GM12878 (cell line): ENCODE measurements around the gene AXIN1. TPM values are rescaled to one million over a fixed set of nuclear protein-coding genes. Genes with fewer than 3 reads are reported as not detected.

ENCODE experiments used
- ATAC-seq: fragments of 200-7000 bp; cut with Tn5 transposase; 3 replicates; pipeline ENCODE4 v1.9.1; 2020; ENCODE audit warnings: mild to moderate bottlenecking, moderate library complexity
- BruUV-seq: library from RNA; stranded (reverse); fragments of 400-500 nt; replicated peaks from 2 replicates; lab custom pipeline; 2021; lab: Mats Ljungman, UMichigan
- CTCF ChIA-PET: fragments of 300-600 bp; sonication (Branson Sonifier 250); formaldehyde crosslinking; extraction: SDS; loops from one replicate; lab custom pipeline; 2021; ENCODE audit warnings: inconsistent platforms; lab: Yijun Ruan, JAX
- POLR2A ChIA-PET: fragments of 350-600 bp; formaldehyde crosslinking; extraction: SDS; loops from one replicate; lab custom pipeline; 2021; ENCODE audit warnings: inconsistent platforms; lab: Charles Lee
- RAD21 ChIA-PET: fragments of 300-600 bp; sonication (Branson Sonifier 250); formaldehyde crosslinking; loops from one replicate; lab custom pipeline; 2023; ENCODE audit warnings: antibody characterized with exemption; ENCODE audit not compliant: unreplicated experiment; lab: Charles Lee
- SMC1A ChIA-PET: fragments of 300-600 bp; sonication (Branson Sonifier 250); formaldehyde crosslinking; loops from one replicate; lab custom pipeline; 2023; ENCODE audit not compliant: unreplicated experiment, uncharacterized antibody; lab: Charles Lee
- DNase-seq: peaks from one replicate; pipeline ENCODE4 v3.0.0-alpha.2; 2011; ENCODE audit warnings: low read depth, low spot score
- FAIRE-seq: peaks from 3 replicates; lab custom pipeline; 2011; peaks lifted over from hg19 to GRCh38; lab: Jason Lieb, UNC
- H2AFZ ChIP-seq: 2 replicates; pipeline ENCODE4 v1.6.0; 2011; ENCODE audit warnings: low read depth, low read length, control low read depth; ENCODE audit not compliant: control insufficient read depth
- H3K27ac ChIP-seq: 2 replicates; pipeline ENCODE4 v1.5.1; 2011; ENCODE audit warnings: control low read depth; ENCODE audit not compliant: control insufficient read depth, insufficient read depth
- H3K27me3 ChIP-seq, 2 experiments: replicated peaks in 1 of 2; 2 replicates each; pipeline versions ENCODE4 v1.6.0 to v1.6.1; 2011; ENCODE audit warnings: low read length in 1 of 2; ENCODE audit not compliant: control insufficient read depth in 2 of 2, insufficient read depth in 2 of 2
- H3K36me3 ChIP-seq, 2 experiments: 2 replicates each; pipeline ENCODE4 v1.5.1; 2011; ENCODE audit warnings: low read length in 1 of 2; ENCODE audit not compliant: control insufficient read depth in 2 of 2, insufficient read depth in 2 of 2
- H3K4me1 ChIP-seq: 2 replicates; pipeline ENCODE4 v1.6.1; 2011; ENCODE audit warnings: mild to moderate bottlenecking, low read length, moderate library complexity, mixed read lengths; ENCODE audit not compliant: control insufficient read depth, insufficient read depth
- H3K4me2 ChIP-seq: 2 replicates; pipeline ENCODE4 v1.6.0; 2011; ENCODE audit warnings: control low read depth; ENCODE audit not compliant: control insufficient read depth, insufficient read depth
- H3K4me3 ChIP-seq: fragments of 200-600 bp; sonication (generic); 2 replicates; pipeline ENCODE4 v1.5.1; 2016
- H3K79me2 ChIP-seq: 2 replicates; pipeline ENCODE4 v1.6.0; 2011; ENCODE audit warnings: low read length; ENCODE audit not compliant: control insufficient read depth, insufficient read depth
- H3K9ac ChIP-seq: 2 replicates; pipeline ENCODE4 v1.8.0; 2011; ENCODE audit warnings: low read length, control low read depth, mixed read lengths; ENCODE audit not compliant: control insufficient read depth, insufficient read depth
- H3K9me3 ChIP-seq: replicated peaks from 3 replicates; pipeline ENCODE4 v1.5.1; 2011; ENCODE audit warnings: mild to moderate bottlenecking, low read length; ENCODE audit not compliant: control insufficient read depth, insufficient read depth
- H4K20me1 ChIP-seq: 2 replicates; pipeline ENCODE4 v1.6.0; 2011; ENCODE audit not compliant: control insufficient read depth, insufficient read depth
- KLF5 ChIP-seq: fragments of 450-650 bp; IDR thresholded peaks from 2 replicates; pipeline ENCODE4 v1.6.1; 2014; ENCODE audit warnings: mild to moderate bottlenecking; ENCODE audit not compliant: partially characterized antibody
- POLR2AphosphoS5 ChIP-seq: IDR thresholded peaks from 2 replicates; pipeline ENCODE4 v1.6.1; 2011; ENCODE audit warnings: mild to moderate bottlenecking, low read length, inconsistent platforms
- SMAD1 ChIP-seq: fragments of 450-650 bp; IDR thresholded peaks from 2 replicates; pipeline ENCODE4 v1.6.1; 2018; ENCODE audit warnings: mild to moderate bottlenecking, low read depth; ENCODE audit not compliant: partially characterized antibody
- WRNIP1 ChIP-seq: IDR thresholded peaks from 2 replicates; pipeline ENCODE4 v1.6.1; 2011; ENCODE audit warnings: low read depth, low read length, improper control_type of control experiment, borderline replicate concordance
- ZNF274 ChIP-seq: IDR thresholded peaks from one replicate; pipeline ENCODE4 v1.8.0; 2011; ENCODE audit not compliant: insufficient read length, insufficient read depth
- WGBS: methylation state at CpG from one replicate; pipeline ENCODE4 v1.1.6; 2016; ENCODE audit warnings: low lambda C conversion rate; ENCODE audit not compliant: insufficient replicate concordance, insufficient coverage; ENCODE audit errors: missing lambda C conversion rate; 5-methylcytosine and 5-hydroxymethylcytosine counted together
- in situ Hi-C: fragments of 300-500 bp; cut with MboI; formaldehyde crosslinking; loops from 9 replicates; pipeline ENCODE4 v1.14.3; 2018; ENCODE audit warnings: mixed read lengths
- intact Hi-C: fragments of 100-400 bp; cut with micrococcal nuclease; formaldehyde crosslinking; loops from one replicate; pipeline ENCODE4 v1.14.2; 2022; ENCODE audit not compliant: unreplicated experiment
- polyA plus RNA-seq, 11 experiments: library from polyadenylated mRNA; depleted of rRNA in 4 of 11; unstranded in 6 of 11; stranded (reverse) in 5 of 11; fragments of >200 nt; fragmentation: Nextera tagmentation in 4 of 11; fragmentation: Illumina TruSeq in 1 of 11; extraction: Ambion mirVana in 4 of 11; extraction: Trizol in 1 of 11; gene quantifications; 1 replicate in 1 of 11; 2 replicates in 10 of 11; pipeline versions ENCODE4 v1.2.1 to v1.2.3, GENCODE V29; 2011 to 2016; ENCODE audit warnings: inconsistent platforms in 2 of 11, missing spikeins in 2 of 11, low read depth in 1 of 11
- total RNA-seq, 4 experiments: library from RNA; depleted of rRNA in 3 of 4; stranded (reverse); fragments of >200 nt in 3 of 4; fragmentation: Illumina TruSeq in 1 of 4; extraction: Trizol in 1 of 4; gene quantifications; 2 replicates each; pipeline versions ENCODE4 v1.2.1 to v1.2.3, GENCODE V29; 2013 to 2021
- TF ChIP-seq, protein P1 (sequence below): fragments of 450-650 bp; IDR thresholded peaks from 2 replicates; pipeline ENCODE4 v1.6.1; 2016; ENCODE audit warnings: mild to moderate bottlenecking
- TF ChIP-seq, protein P2 (sequence below): fragments of 450-650 bp; formaldehyde crosslinking; IDR thresholded peaks from 2 replicates; pipeline ENCODE4 v1.5.0; 2022; ENCODE audit warnings: mild to moderate bottlenecking, missing genetic modification characterization

The AXIN1 gene
- total and polyA plus RNA-seq, 10 of the 15 experiments (the other 5 are each of a cell fraction or from before 2014, with no cell fraction given): 0.26 to 27.1 (median 7.7) TPM

DNA sequence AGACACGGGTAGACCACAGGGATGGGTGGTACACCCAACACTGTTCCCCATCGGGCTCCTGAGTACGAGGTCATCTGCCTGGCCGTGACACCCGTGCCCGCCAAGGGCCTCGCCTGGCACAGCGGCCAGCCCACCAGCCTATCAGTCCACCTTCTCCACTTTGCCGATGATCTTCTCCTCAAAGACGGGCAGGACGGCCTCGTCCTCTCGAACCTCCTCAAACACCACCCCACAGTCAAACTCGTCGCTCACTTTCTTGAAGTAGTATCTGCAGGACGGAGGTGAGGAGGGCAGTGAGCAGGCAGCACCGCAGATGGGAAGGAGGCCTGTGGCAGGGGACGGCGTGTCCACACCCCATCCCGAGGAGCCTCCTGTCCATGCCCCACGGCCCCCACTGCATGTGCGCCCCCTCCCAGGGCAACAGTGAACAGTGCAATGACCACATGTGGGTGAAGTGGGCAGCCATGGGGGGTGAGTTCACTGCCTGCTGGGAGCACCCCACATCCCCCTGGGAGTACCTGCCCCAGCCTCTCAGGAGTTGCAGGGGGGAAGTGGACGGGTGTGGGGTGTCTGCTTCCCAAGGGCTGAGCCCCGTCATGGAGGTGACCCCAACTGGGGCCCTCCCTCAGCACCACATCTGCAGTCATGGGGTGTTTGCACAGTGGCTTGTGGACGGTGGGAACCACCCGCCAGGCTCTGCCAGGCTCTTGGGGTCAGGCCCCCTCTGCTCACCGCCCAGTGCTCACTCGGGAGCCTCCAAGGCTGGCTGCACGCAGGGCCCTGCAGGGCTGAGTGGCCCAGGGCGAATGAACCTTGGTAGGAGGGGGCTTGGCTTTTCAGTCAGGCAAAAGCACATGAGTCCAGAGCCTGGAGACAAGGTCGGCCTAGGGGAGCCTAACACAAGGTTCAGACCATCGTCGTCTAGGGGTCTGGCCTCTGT lies 64.3 kb downstream of the AXIN1 start:
- CTCF ChIA-PET: no interaction called here
- H3K79me2 ChIP-seq: no peaks in the 10 kb centered on the region
- no peaks in the 10 kb centered on the region for H3K4me1 ChIP-seq
- DNase-seq (no peak), ATAC-seq (no peak), FAIRE-seq (no peak)
- TF ChIP-seq SMAD1: no peak
- TF ChIP-seq POLR2AphosphoS5: no peak
- no peak for TF ChIP-seq WRNIP1
- TF ChIP-seq, protein P1, sequence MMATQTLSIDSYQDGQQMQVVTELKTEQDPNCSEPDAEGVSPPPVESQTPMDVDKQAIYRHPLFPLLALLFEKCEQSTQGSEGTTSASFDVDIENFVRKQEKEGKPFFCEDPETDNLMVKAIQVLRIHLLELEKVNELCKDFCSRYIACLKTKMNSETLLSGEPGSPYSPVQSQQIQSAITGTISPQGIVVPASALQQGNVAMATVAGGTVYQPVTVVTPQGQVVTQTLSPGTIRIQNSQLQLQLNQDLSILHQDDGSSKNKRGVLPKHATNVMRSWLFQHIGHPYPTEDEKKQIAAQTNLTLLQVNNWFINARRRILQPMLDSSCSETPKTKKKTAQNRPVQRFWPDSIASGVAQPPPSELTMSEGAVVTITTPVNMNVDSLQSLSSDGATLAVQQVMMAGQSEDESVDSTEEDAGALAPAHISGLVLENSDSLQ: no peak
- TF ChIP-seq, protein P2, sequence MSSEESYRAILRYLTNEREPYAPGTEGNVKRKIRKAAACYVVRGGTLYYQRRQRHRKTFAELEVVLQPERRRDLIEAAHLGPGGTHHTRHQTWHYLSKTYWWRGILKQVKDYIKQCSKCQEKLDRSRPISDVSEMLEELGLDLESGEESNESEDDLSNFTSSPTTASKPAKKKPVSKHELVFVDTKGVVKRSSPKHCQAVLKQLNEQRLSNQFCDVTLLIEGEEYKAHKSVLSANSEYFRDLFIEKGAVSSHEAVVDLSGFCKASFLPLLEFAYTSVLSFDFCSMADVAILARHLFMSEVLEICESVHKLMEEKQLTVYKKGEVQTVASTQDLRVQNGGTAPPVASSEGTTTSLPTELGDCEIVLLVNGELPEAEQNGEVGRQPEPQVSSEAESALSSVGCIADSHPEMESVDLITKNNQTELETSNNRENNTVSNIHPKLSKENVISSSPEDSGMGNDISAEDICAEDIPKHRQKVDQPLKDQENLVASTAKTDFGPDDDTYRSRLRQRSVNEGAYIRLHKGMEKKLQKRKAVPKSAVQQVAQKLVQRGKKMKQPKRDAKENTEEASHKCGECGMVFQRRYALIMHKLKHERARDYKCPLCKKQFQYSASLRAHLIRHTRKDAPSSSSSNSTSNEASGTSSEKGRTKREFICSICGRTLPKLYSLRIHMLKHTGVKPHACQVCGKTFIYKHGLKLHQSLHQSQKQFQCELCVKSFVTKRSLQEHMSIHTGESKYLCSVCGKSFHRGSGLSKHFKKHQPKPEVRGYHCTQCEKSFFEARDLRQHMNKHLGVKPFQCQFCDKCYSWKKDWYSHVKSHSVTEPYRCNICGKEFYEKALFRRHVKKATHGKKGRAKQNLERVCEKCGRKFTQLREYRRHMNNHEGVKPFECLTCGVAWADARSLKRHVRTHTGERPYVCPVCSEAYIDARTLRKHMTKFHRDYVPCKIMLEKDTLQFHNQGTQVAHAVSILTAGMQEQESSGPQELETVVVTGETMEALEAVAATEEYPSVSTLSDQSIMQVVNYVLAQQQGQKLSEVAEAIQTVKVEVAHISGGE: no peak
- TF ChIP-seq KLF5: no peak
- TF ChIP-seq ZNF274: no peak
- H3K4me3 ChIP-seq: no peak overlapping the region
- H3K9ac ChIP-seq: no peak overlapping the region
- peaks cover 0 to 13% of the 10 kb centered on the region in 2 experiments; a peak in 2 of 4 replicates for H3K36me3 ChIP-seq
- no peak overlapping the region for H3K27ac ChIP-seq
- H2AFZ ChIP-seq: no peak overlapping the region
- SMC1A ChIA-PET: no interaction called here
- intact Hi-C loops: no loop called here
- 86% methylated on average over 33 of the region's 33 CpGs for WGBS
- in situ Hi-C loops: no loop called here
- no peaks in the 10 kb centered on the region for H3K27me3 ChIP-seq
- no TSS peak for BruUV-seq
- RAD21 ChIA-PET: no interaction called here
- POLR2A ChIA-PET: no interaction called here
- no peaks in the 10 kb centered on the region for H4K20me1 ChIP-seq
- H3K4me2 ChIP-seq: no peak overlapping the region
- no peaks in the 10 kb centered on the region for H3K9me3 ChIP-seq
